Sigmoid colon (tissue), 4 donors: Measurements from ENCODE around the gene GBF1.

Experiments
- CTCF ChIP-seq, 4 experiments: fragments of 450-650 bp in 3 of 4; fragments of 200-600 bp in 1 of 4; IDR thresholded peaks; one replicate each; pipeline ENCODE4 v1.5.1; 2016 to 2019; ENCODE audit warnings: antibody characterized with exemption in 4 of 4, mild to moderate bottlenecking in 3 of 4, moderate library complexity in 2 of 4
- POLR2A ChIP-seq, 2 donors: fragments of 450-650 bp; IDR thresholded peaks; one replicate each; pipeline ENCODE4 v1.6.1; 2016; ENCODE audit warnings: antibody characterized with exemption in 2 of 2, mild to moderate bottlenecking in 2 of 2, moderate library complexity in 2 of 2
- POLR2AphosphoS5 ChIP-seq, 4 donors: sonication (generic); formaldehyde crosslinking; IDR thresholded peaks; one replicate each; pipeline ENCODE4 v1.6.1; 2017; ENCODE audit warnings: antibody characterized with exemption in 4 of 4

GRCh38 chr10:102283488-102283887 is 38.2 kb downstream of the GBF1 start:
- TF ChIP-seq POLR2A (IDR thresholded peaks at IDR 0.05) = no peak
- TF ChIP-seq CTCF (IDR thresholded peaks at IDR 0.05) = no peak
- no peak for TF ChIP-seq POLR2AphosphoS5 (IDR thresholded peaks at IDR 0.05)
